Measurements from ENCODE around the gene RGL2.

DNA sequence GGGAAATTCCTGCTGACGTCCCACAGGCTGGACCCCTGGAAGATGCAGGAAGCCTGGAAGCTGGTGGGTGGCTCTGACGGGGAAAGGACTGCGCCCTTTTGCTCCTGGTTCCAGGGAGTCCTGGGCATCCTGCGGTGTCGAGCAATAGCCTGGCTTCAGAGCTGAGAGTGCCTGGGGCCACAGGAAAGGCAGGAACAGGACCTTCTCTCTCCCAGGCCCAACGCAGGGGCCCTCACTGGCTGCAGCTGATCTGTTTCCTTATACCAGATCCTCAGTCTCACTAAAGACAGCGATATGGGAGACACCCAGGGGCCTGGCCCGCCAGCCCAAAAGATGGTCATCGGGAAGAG lies 20.4 kb downstream of the RGL2 start:
- TF ChIP-seq, protein P1, sequence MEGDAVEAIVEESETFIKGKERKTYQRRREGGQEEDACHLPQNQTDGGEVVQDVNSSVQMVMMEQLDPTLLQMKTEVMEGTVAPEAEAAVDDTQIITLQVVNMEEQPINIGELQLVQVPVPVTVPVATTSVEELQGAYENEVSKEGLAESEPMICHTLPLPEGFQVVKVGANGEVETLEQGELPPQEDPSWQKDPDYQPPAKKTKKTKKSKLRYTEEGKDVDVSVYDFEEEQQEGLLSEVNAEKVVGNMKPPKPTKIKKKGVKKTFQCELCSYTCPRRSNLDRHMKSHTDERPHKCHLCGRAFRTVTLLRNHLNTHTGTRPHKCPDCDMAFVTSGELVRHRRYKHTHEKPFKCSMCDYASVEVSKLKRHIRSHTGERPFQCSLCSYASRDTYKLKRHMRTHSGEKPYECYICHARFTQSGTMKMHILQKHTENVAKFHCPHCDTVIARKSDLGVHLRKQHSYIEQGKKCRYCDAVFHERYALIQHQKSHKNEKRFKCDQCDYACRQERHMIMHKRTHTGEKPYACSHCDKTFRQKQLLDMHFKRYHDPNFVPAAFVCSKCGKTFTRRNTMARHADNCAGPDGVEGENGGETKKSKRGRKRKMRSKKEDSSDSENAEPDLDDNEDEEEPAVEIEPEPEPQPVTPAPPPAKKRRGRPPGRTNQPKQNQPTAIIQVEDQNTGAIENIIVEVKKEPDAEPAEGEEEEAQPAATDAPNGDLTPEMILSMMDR (conservative IDR thresholded peaks at IDR 0.05 in 1 of 2, IDR thresholded peaks at IDR 0.05 in 1 of 2; ENCODE audit: extremely low read depth in 1 of 2, insufficient read depth in 1 of 2, low read depth in 1 of 2, low read length in 2 of 2) = no peak
- TF ChIP-seq EZH2 (IDR thresholded peaks at IDR 0.05; ENCODE audit: borderline replicate concordance, low read length) = no peak

Data from mammary epithelial cell (primary cell).